DND-41 (cell line): Measurements from ENCODE around the gene ANKRD28.
A peak's percentile ranks its signal among the peaks of the same experiment; 100 is the strongest.

Source experiments
- EZH2 ChIP-seq: IDR thresholded peaks from 3 replicates; pipeline ENCODE4 v1.6.1; 2012; ENCODE audit warnings: borderline replicate concordance, low read depth, mild to moderate bottlenecking, moderate library complexity, low read length, inconsistent platforms; ENCODE audit not compliant: severe bottlenecking
- TF ChIP-seq, protein P1 (sequence below): IDR thresholded peaks from 2 replicates; pipeline ENCODE4 v1.5.1; 2012; ENCODE audit warnings: borderline replicate concordance, low read length, moderate library complexity, mild to moderate bottlenecking; ENCODE audit not compliant: poor library complexity, severe bottlenecking; ENCODE audit errors: extremely low read depth

- TF ChIP-seq, protein P1, sequence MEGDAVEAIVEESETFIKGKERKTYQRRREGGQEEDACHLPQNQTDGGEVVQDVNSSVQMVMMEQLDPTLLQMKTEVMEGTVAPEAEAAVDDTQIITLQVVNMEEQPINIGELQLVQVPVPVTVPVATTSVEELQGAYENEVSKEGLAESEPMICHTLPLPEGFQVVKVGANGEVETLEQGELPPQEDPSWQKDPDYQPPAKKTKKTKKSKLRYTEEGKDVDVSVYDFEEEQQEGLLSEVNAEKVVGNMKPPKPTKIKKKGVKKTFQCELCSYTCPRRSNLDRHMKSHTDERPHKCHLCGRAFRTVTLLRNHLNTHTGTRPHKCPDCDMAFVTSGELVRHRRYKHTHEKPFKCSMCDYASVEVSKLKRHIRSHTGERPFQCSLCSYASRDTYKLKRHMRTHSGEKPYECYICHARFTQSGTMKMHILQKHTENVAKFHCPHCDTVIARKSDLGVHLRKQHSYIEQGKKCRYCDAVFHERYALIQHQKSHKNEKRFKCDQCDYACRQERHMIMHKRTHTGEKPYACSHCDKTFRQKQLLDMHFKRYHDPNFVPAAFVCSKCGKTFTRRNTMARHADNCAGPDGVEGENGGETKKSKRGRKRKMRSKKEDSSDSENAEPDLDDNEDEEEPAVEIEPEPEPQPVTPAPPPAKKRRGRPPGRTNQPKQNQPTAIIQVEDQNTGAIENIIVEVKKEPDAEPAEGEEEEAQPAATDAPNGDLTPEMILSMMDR, result peak; percentile 8
- no peak for TF ChIP-seq EZH2
These were observed 2.7 kb downstream of the ANKRD28 start for GRCh38 chr3:15794842-15795650.
